ENCODE data around the gene BICD2. TPM values are rescaled to one million over a fixed set of nuclear protein-coding genes. Genes with fewer than 3 reads are reported as not detected.

BICD2 gene
- total RNA-seq, 4 donors from 2014 or later: 135 to 201 (median 153) TPM

DNA sequence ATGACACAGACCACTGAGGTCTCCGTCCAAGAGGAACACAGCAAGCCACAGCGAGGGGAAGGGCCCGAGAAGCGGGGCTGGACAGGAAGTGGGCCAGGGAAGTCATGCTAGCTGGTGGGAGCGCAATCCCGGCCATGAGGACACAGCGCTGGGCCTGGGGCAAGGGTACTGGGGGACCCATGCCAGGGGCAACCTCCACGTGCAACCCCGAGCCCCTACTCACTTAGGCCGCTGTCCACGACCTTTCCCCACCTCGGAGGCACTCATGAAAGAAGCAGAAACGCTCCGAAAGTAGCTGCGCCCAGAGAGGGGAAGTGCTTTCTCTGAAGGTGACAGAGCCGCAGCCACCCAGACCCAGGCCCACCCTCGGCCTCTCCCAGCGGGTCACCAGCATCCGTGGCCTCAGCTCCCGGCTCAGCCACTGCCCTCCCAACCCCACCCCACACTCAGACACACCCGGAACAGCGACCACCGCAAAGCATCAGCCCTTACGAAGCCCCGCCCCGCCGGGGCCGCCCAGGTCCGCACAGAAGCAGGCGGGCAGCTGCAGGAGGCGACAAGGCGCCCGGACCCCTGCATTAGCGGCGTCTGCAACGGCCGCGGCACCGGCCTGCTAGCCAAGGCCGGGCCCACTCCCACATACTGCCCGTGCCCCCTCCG is 782 bp downstream of the BICD2 start:
- TF ChIP-seq EP300 (IDR thresholded peaks at IDR 0.05) (no peak), POLR2A (IDR thresholded peaks at IDR 0.05) (no peak)
- WGBS: 1% methylated on average over 16 of the region's 42 CpGs
- H3K27ac ChIP-seq: peak overlapping the region; percentile 99
- peaks cover 73% of the 10 kb centered on the region for H3K4me1 ChIP-seq
- H3K4me3 ChIP-seq: peak overlapping the region; percentile 98
- H3K36me3 ChIP-seq: no peaks in the 10 kb centered on the region
- H3K27me3 ChIP-seq: no peaks in the 10 kb centered on the region
- no peaks in the 10 kb centered on the region for H3K9me3 ChIP-seq
- DNase-seq (ENCODE audit: low spot score in 2 of 2): peak in 1 of 2 donors; percentile 78

DNA sequence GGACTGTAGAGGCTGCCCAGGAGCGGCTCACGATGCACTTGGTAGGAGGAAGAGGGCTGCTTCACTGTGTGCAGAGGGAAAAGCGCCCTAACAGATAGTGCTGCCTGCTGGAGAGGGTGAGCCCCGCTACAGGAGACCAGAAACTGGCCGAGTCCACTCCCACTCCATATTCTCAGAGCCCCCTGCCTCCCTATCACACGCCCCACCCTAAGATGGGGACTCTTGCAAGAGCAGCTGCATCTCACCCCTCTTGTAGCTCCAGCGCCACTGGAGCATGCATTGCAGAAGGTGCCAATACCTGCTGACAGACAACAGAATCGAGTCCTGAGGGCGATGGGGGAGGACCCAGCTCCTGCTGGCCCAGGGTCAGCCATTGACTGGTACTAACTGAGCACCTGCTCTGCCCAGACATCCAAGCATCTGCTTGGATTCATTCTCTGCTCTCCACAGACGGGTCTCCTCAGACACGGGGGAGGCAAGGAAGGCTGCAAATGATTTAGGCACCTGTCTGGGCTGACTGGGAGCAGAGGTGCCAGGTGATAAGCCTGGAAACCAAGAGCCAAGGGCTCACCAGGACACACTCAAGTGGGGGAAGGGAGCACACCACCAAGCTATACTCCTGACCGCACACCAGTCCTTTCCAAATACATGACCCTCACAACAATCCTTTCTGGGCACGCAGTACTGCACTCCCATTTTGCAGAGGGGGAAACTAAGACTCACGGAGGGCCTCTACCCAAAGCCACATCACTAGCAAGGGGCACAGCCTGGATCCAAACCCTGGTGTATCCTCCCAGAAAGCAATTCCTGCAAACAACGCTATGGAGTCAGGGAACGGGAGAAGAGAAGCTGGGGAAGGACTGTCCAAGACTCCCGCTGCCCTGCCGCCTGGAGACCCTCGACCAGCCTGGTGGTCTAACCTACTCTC is 1.6 kb downstream of the BICD2 start:
- Histone ChIP-seq H3K4me3 (peak overlapping the region; percentile 98), H3K36me3 (no peaks in the 10 kb centered on the region), H3K9me3 (no peaks in the 10 kb centered on the region), H3K27ac (peak overlapping the region; percentile 99), H3K4me1 (peaks cover 65% of the 10 kb centered on the region), H3K27me3 (no peaks in the 10 kb centered on the region)
- TF ChIP-seq EP300 (IDR thresholded peaks at IDR 0.05) (no peak), CTCF (IDR thresholded peaks at IDR 0.05) (no peak), POLR2AphosphoS5 (IDR thresholded peaks at IDR 0.05) (no peak), POLR2A (IDR thresholded peaks at IDR 0.05) (no peak)
- WGBS: 19% methylated on average over 13 of the region's 19 CpGs
- DNase-seq (ENCODE audit: low spot score in 2 of 2): no peak

GRCh38 chr9:92762196-92762595 is 2.4 kb downstream of the BICD2 start:
- TF ChIP-seq EP300 (IDR thresholded peaks at IDR 0.05) (no peak), POLR2A (IDR thresholded peaks at IDR 0.05) (no peak), CTCF (IDR thresholded peaks at IDR 0.05) (no peak), POLR2AphosphoS5 (IDR thresholded peaks at IDR 0.05) (no peak)
- DNase-seq (ENCODE audit: low spot score in 2 of 2): no peak
- Histone ChIP-seq H3K4me3 (peak overlapping the region; percentile 98), H3K36me3 (no peaks in the 10 kb centered on the region), H3K27ac (peak overlapping the region; percentile 34), H3K9me3 (no peaks in the 10 kb centered on the region), H3K27me3 (no peaks in the 10 kb centered on the region), H3K4me1 (peaks cover 62% of the 10 kb centered on the region)
- 7% methylated on average over 4 of the region's 4 CpGs for WGBS

- no peaks in the 10 kb centered on the region for H3K9me3 ChIP-seq
- peak overlapping the region; percentile 26 for H3K27ac ChIP-seq
- no peak for DNase-seq (ENCODE audit: low spot score in 2 of 2)
- peak overlapping the region; percentile 98 for H3K4me3 ChIP-seq
- H3K36me3 ChIP-seq: no peaks in the 10 kb centered on the region
- H3K4me1 ChIP-seq: peaks cover 60% of the 10 kb centered on the region
- WGBS: 56% methylated on average over 3 of the region's 6 CpGs
- no peak for TF ChIP-seq CTCF (IDR thresholded peaks at IDR 0.05)
- no peak for TF ChIP-seq POLR2A (IDR thresholded peaks at IDR 0.05)
- H3K27me3 ChIP-seq: no peaks in the 10 kb centered on the region
Measured at GRCh38 chr9:92761686-92762085, 2.9 kb downstream of the BICD2 start.

- DNase-seq (ENCODE audit: low spot score in 2 of 2): peak in 1 of 2 donors; percentile 56
- Histone ChIP-seq H3K4me1 (peaks cover 61% of the 10 kb centered on the region), H3K36me3 (no peaks in the 10 kb centered on the region), H3K27me3 (no peaks in the 10 kb centered on the region), H3K9me3 (no peaks in the 10 kb centered on the region), H3K4me3 (no peak overlapping the region), H3K27ac (peak overlapping the region; percentile 26)
- TF ChIP-seq CTCF (IDR thresholded peaks at IDR 0.05) (no peak), POLR2AphosphoS5 (IDR thresholded peaks at IDR 0.05) (no peak), EP300 (IDR thresholded peaks at IDR 0.05) (no peak)
- 56% methylated on average over 3 of the region's 3 CpGs for WGBS
Measured at GRCh38 chr9:92760494-92760893, 4.1 kb downstream of the BICD2 start.

Data from suprapubic skin (tissue), 4 donors.